ENCODE measurements around the gene CENPK.

The CENPK gene

DNA sequence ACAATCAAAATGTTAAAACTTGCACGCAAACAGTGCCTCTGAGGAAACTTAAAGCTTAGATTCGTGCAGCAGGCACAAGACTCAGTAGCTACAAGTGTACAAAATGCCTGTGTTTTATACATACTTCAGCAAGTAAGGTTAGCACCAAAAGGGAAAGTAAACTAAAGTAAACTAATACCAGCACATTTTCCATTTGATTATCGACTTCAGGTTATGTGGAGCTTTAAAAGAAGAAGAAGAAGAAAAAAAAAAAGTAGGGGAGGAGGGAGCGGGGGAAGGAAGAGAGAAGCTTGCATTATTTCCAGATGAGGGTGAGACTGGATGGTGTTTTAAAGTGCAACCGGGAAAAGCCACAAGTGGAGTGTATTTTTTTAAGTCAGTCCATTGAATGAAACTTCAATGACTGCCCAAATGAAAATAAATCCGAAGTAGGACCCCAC, 80.7 kb downstream of the CENPK start:
- DNase-seq (ENCODE audit: low spot score): no peak
- TF ChIP-seq, protein P1, sequence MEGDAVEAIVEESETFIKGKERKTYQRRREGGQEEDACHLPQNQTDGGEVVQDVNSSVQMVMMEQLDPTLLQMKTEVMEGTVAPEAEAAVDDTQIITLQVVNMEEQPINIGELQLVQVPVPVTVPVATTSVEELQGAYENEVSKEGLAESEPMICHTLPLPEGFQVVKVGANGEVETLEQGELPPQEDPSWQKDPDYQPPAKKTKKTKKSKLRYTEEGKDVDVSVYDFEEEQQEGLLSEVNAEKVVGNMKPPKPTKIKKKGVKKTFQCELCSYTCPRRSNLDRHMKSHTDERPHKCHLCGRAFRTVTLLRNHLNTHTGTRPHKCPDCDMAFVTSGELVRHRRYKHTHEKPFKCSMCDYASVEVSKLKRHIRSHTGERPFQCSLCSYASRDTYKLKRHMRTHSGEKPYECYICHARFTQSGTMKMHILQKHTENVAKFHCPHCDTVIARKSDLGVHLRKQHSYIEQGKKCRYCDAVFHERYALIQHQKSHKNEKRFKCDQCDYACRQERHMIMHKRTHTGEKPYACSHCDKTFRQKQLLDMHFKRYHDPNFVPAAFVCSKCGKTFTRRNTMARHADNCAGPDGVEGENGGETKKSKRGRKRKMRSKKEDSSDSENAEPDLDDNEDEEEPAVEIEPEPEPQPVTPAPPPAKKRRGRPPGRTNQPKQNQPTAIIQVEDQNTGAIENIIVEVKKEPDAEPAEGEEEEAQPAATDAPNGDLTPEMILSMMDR (IDR thresholded peaks at IDR 0.05; ENCODE audit: extremely low read depth, missing control alignments): no peak

DNA sequence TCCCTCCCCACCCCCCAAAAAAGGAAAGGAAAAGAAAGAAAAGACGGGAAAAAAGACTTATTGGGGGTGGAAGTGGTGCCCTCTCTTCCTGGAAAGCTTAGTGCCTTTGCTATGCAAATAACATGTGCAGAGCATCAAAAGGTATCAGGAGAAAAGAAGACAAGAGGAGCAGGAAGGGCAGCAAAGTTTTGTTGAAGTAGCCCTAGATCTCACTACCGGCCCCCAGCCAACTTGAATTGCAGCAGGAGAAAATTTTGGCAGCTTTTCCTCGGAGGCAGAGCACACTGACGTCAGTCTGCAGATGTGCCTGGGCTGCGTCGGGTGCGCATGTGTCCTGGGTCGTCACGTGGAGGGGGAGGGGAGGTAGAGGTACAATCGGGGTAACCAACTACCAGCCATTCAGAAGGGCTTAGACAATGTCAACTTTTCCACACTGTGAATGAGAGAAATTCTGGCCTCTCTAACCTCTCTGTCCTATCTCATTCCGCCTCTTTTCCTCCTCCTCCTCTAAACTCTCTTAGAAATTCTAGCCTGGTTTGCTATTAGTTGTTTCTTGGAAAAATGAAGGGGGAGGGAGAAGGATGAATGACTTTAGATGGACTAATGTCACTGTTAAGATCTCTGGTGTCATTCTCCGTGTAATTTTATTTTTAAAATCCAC, 81.2 kb downstream of the CENPK start, which contains the start of gene ADAMTS6:
Gene ADAMTS6 (minus strand): TSS at position 286 of the 661 bp plus-strand sequence. CDS start 8,247 bp downstream, outside the sequence.
- TF ChIP-seq, protein P1 (IDR thresholded peaks at IDR 0.05; ENCODE audit: extremely low read depth, missing control alignments): no peak
- DNase-seq (ENCODE audit: low spot score): peak; percentile 75

DNA sequence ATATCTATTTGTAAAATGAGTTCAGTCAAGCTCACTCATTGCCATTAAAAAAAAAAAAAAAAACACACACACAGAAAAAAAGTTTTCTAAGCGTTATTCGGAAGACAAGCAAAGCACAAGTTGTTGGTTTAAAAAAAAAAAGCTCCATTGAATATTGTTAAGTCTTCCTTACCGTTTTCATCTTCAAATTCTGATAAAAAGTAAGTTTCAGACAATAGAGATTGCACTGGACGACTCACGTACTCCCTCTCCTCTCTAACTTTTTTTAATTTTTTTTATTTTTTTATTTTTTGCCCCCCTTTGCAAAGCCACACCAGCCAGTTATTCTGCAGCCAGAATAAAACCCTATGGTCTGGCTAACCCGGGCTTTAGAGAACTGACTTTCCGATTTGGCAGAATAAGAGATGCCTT, 81.8 kb downstream of the CENPK start:
- TF ChIP-seq, protein P1 (IDR thresholded peaks at IDR 0.05; ENCODE audit: extremely low read depth, missing control alignments): no peak
- DNase-seq (ENCODE audit: low spot score): peak; percentile 20

DNA sequence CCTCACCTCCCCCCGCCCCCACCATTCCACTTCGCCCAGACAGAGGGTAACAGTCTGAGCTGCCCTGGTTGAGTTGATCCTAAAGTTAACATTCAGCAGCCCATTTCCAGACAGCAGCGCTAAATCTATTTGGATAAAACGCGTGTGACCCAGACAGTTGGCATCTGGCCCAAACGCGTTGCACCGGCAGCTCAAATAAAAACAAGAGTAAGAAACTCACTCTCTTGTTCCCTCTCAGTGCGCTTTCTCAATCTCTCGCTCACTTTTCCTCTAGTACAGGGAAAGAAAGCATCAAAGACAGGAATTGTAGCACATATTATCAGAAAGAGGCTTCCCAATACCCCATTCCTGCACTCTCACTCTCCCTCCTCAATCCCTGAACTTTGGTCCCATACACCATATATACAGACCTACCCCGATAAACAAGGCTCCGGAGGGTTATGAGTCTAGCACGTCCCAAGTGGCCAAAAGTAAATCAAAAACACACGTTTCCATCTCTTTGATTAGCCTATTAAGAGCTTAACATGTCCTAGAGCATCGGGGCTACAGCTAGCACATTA, 82.6 kb downstream of the CENPK start:
- DNase-seq (ENCODE audit: low spot score): peak; percentile 16
- TF ChIP-seq, protein P1 (IDR thresholded peaks at IDR 0.05; ENCODE audit: extremely low read depth, missing control alignments): no peak

DNA sequence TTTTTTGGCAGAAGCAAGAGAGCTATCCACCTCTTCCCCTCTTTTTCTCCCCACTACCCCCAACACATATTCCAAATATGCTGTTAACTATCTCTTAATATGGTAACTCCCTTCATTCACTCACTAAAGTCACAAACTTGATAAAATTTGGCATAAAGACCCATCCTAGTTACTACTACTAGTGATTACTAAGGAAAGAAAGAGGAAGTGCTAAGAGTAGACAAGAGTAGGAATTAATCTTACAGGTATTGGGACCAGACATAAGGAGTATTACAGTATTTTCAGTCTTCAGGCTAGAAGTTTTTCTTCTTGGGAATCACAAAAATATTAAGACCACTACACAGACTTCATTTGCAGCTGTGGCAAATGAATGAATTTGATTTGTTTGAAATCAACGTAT, 83.4 kb downstream of the CENPK start:
- TF ChIP-seq, protein P1 (IDR thresholded peaks at IDR 0.05; ENCODE audit: extremely low read depth, missing control alignments): no peak
- no peak for DNase-seq (ENCODE audit: low spot score)

DNA sequence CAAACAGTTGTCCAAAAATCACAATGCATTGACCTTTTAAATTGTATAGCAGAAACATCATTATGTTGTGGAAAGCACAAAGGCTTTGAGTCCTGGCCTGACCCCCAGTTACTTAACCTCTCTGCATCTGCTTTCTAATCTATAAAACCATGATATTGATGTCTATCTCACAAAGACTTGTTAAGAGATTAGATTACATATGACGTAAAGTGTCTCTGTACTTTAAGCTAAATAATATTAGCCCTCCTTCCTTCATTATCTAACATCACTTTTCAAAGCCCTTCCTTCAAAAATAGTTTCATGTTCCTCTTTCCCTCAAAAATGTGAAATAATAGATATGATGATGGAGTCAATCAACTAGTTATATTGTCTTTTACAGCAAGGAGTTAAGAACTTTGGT, 84.6 kb downstream of the CENPK start:
- TF ChIP-seq, protein P1 (IDR thresholded peaks at IDR 0.05; ENCODE audit: extremely low read depth, missing control alignments): no peak
- DNase-seq (ENCODE audit: low spot score): no peak

DNA sequence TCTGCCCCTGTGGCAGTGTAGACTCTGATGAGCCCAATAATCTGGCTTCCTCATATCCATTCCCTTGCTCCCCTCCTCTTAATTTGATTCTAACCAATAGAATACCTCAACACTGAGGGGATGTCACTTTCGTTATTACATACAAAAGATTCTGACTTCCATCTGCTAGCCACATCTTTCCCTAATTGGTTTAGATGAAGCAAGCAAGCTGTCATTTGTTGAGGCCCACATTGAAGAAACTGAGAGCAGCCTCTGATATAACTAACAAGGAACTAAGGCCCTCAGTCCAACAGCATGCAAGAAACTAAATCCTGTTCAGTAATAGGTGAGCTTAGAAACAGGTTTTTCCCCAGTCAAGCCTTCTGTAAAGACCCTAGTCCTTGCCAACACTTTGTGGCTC, 87.1 kb downstream of the CENPK start:
- no peak for DNase-seq (ENCODE audit: low spot score)
- TF ChIP-seq, protein P1 (IDR thresholded peaks at IDR 0.05; ENCODE audit: extremely low read depth, missing control alignments): no peak
